Measurements from ENCODE around the gene P2RY6.

Gene P2RY6

GRCh38 chr11:73241300-73241699 is 30.8 kb upstream of the P2RY6 start:
- Histone ChIP-seq H3K36me3 (no peaks in the 10 kb centered on the region), H3K27me3 (ENCODE audit: insufficient read depth, low read depth, severe bottlenecking) (no peaks in the 10 kb centered on the region), H3K4me3 (ENCODE audit: low read depth, low read length) (no peak overlapping the region), H3K9me3 (ENCODE audit: severe bottlenecking) (no peaks in the 10 kb centered on the region), H3K27ac (no peak overlapping the region)
- TF ChIP-seq CTCF (IDR thresholded peaks at IDR 0.05; ENCODE audit: low read depth, low read length): no peak
- no peak for DNase-seq

GRCh38 chr11:73242251-73243092 is 29.7 kb upstream of the P2RY6 start:
- Histone ChIP-seq H3K27ac (peak overlapping the region; percentile 67), H3K4me3 (ENCODE audit: low read depth, low read length) (peak overlapping the region; percentile 53), H3K27me3 (ENCODE audit: insufficient read depth, low read depth, severe bottlenecking) (no peaks in the 10 kb centered on the region), H3K36me3 (no peaks in the 10 kb centered on the region), H3K9me3 (ENCODE audit: severe bottlenecking) (no peaks in the 10 kb centered on the region)
- peak; percentile 85 for DNase-seq
- peak; percentile 81 for TF ChIP-seq CTCF (IDR thresholded peaks at IDR 0.05; ENCODE audit: low read depth, low read length)

GRCh38 chr11:73243093-73243485 is 29.0 kb upstream of the P2RY6 start:
- no peaks in the 10 kb centered on the region for H3K9me3 ChIP-seq (ENCODE audit: severe bottlenecking)
- H3K4me3 ChIP-seq (ENCODE audit: low read depth, low read length): no peak overlapping the region
- DNase-seq: no peak
- H3K27ac ChIP-seq: no peak overlapping the region
- H3K36me3 ChIP-seq: no peaks in the 10 kb centered on the region
- H3K27me3 ChIP-seq (ENCODE audit: insufficient read depth, low read depth, severe bottlenecking): no peaks in the 10 kb centered on the region
- no peak for TF ChIP-seq CTCF (IDR thresholded peaks at IDR 0.05; ENCODE audit: low read depth, low read length)

- no peaks in the 10 kb centered on the region for H3K27me3 ChIP-seq (ENCODE audit: insufficient read depth, low read depth, severe bottlenecking)
- no peak for DNase-seq
- TF ChIP-seq CTCF (IDR thresholded peaks at IDR 0.05; ENCODE audit: low read depth, low read length): no peak
Measured at GRCh38 chr11:73244589-73245240, 27.4 kb upstream of the P2RY6 start.

GRCh38 chr11:73245461-73245860 is 26.7 kb upstream of the P2RY6 start:
- no peak for TF ChIP-seq CTCF (IDR thresholded peaks at IDR 0.05; ENCODE audit: low read depth, low read length)
- H3K9me3 ChIP-seq (ENCODE audit: severe bottlenecking): no peaks in the 10 kb centered on the region
- no peaks in the 10 kb centered on the region for H3K27me3 ChIP-seq (ENCODE audit: insufficient read depth, low read depth, severe bottlenecking)
- no peak overlapping the region for H3K4me3 ChIP-seq (ENCODE audit: low read depth, low read length)
- no peak for DNase-seq
- H3K36me3 ChIP-seq: no peaks in the 10 kb centered on the region
- no peak overlapping the region for H3K27ac ChIP-seq

More at GRCh38 chr11:73244589-73245240, 27.4 kb upstream of the P2RY6 start:
- H3K27ac ChIP-seq: no peak overlapping the region
- no peak overlapping the region for H3K4me3 ChIP-seq (ENCODE audit: low read depth, low read length)
- H3K9me3 ChIP-seq (ENCODE audit: severe bottlenecking): no peaks in the 10 kb centered on the region
- H3K36me3 ChIP-seq: no peaks in the 10 kb centered on the region

Measured in WERI-Rb-1 (cell line).